Measurements from ENCODE around the gene S100A12. TPM values are rescaled to one million over a fixed set of nuclear protein-coding genes. Genes with fewer than 3 reads are reported as not detected.
"Not testable (repeated sequence)": the region's sequence is repeated elsewhere in the genome, so short reads cannot be mapped to it uniquely, and the experiment has no call there.

Gene S100A12
- total and polyA plus RNA-seq, 9 of the 15 experiments (the other 6 are each of a cell fraction or from before 2014, with no cell fraction given): not detected

DNA sequence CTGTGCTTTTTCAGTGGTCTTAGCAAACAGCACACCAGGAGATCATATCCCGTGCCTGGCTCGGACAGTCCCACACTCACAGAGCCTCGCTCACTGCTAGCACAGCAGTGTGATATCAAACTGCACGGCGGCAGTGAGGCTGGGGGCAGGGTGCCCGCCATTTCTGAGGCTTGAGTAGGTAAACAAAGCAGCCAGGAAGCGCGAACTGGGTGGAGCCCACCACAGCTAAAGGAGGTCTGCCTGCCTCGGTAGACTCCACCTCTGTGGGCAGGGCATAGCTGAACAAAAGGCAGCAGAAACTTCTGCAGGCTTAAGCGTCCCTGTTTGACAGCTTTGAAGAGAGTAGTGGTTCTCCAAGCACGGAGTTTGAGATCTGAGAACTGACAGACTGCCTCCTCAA lies 31.9 kb upstream of the S100A12 start:
- H3K4me3 ChIP-seq; FAIRE-seq; intact Hi-C loops (cut with micrococcal nuclease); ATAC-seq; H4K20me1 ChIP-seq (replicated peaks; ENCODE audit: control insufficient read depth, insufficient read depth, low read length); H3K9me3 ChIP-seq (replicated peaks; ENCODE audit: control insufficient read depth, insufficient read depth, low read depth, low read length); H3K9ac ChIP-seq (ENCODE audit: insufficient read depth in 1 of 2, low read depth in 2 of 2, low read length in 2 of 2); H3K27ac ChIP-seq (ENCODE audit: extremely low read depth, low read depth, low read length); H3K79me2 ChIP-seq (ENCODE audit: control insufficient read depth, insufficient read depth, low read length); H3K9me1 ChIP-seq (ENCODE audit: control insufficient read depth, insufficient read depth, low read length); H3K36me3 ChIP-seq (ENCODE audit: control insufficient read depth, insufficient read depth, low read length); BruUV-seq (replicated peaks); in situ Hi-C loops (cut with MboI); CTCF ChIA-PET (ENCODE audit: low intra/inter-chr PET ratio); H3K4me1 ChIP-seq (replicated peaks in 1 of 2; ENCODE audit: control insufficient read depth in 2 of 2, insufficient read depth in 2 of 2, low read length in 2 of 2); H2AFZ ChIP-seq (ENCODE audit: low read depth, low read length): not testable (repeated sequence)
- 0 out of 2 replicates have a peak overlapping the region, but pooled peaks have one; percentile 7 for H3K4me2 ChIP-seq (ENCODE audit: insufficient read depth, low read length)
- 3% methylated on average over 11 of the region's 11 CpGs for WGBS (ENCODE audit: insufficient coverage, low coverage, missing lambda C conversion rate)
- POLR2A ChIA-PET: interaction anchor here (1.0 to 1.1 kb wide), 3 partner anchors 11 to 108 kb away, joined by 3 read pairs; no protein-coding TSS in a partner anchor
- peaks cover 2 to 16% of the 10 kb centered on the region in 2 experiments; a peak in 3 of 5 replicates for H3K27me3 ChIP-seq (ENCODE audit: control insufficient read depth in 2 of 2, insufficient read depth in 2 of 2, low read length in 2 of 2)
- peak in 1 of 4 experiments; percentile 9 for DNase-seq (ENCODE audit: extremely low read depth in 1 of 4, low spot score in 3 of 4)

DNA sequence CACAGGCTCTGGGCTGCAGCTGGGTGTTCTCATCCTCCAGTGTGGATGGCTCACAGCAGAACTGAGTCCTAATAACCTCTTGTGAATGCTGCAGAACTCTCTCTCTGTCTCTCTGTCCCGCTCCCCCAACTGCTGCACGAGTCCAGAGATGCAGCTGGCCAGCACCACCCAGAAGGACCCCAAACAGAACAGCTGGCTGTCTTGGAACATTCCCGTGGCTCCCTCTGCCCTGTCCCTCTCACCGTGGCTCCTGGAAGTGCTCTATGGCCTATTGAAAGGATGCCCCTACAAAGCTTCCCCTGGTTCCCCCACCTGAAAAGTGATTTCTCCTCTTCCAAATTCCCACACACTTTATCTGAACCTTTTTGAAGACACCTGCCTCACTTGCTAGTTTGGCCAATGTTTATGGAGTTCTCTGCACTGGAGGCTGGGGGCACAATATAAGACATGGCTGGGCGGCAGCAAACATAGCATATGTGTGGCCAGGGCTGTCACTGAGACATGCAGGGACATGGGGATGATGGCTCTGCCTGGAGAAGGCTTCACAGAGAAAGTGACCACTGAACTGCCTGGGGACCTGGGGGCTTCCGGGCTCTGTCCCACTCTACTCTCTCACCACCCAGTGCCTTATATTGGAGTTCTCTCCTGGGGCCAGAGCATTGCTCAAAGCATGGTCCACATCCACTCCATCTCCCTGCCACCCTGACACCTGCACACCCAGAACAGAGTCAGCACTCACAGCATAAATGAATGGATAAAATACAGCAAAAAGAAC lies 30.6 kb upstream of the S100A12 start:
- H3K9me1 ChIP-seq (ENCODE audit: control insufficient read depth, insufficient read depth, low read length); CTCF ChIA-PET (ENCODE audit: low intra/inter-chr PET ratio); intact Hi-C loops (cut with micrococcal nuclease); H3K4me2 ChIP-seq (ENCODE audit: insufficient read depth, low read length); FAIRE-seq; H3K4me1 ChIP-seq (replicated peaks in 1 of 2; ENCODE audit: control insufficient read depth in 2 of 2, insufficient read depth in 2 of 2, low read length in 2 of 2); H2AFZ ChIP-seq (ENCODE audit: low read depth, low read length); ATAC-seq; DNase-seq (ENCODE audit: extremely low read depth in 1 of 4, low spot score in 3 of 4); BruUV-seq (replicated peaks); H3K79me2 ChIP-seq (ENCODE audit: control insufficient read depth, insufficient read depth, low read length); H3K9ac ChIP-seq (ENCODE audit: insufficient read depth in 1 of 2, low read depth in 2 of 2, low read length in 2 of 2); H3K9me3 ChIP-seq (replicated peaks; ENCODE audit: control insufficient read depth, insufficient read depth, low read depth, low read length); H3K36me3 ChIP-seq (ENCODE audit: control insufficient read depth, insufficient read depth, low read length); H3K27ac ChIP-seq (ENCODE audit: extremely low read depth, low read depth, low read length); H4K20me1 ChIP-seq (replicated peaks; ENCODE audit: control insufficient read depth, insufficient read depth, low read length); in situ Hi-C loops (cut with MboI); H3K4me3 ChIP-seq: not testable (repeated sequence)
- 3% methylated on average over 6 of the region's 6 CpGs for WGBS (ENCODE audit: insufficient coverage, low coverage, missing lambda C conversion rate)
- H3K27me3 ChIP-seq (ENCODE audit: control insufficient read depth in 2 of 2, insufficient read depth in 2 of 2, low read length in 2 of 2): peaks cover 8 to 25% of the 10 kb centered on the region in 2 experiments; a peak in 3 of 5 replicates
- POLR2A ChIA-PET: interaction anchor here (0.8 to 1.0 kb wide), 3 partner anchors 10 to 752 kb away, joined by 3 read pairs; no protein-coding TSS in a partner anchor
